Measurements from ENCODE around the gene MOGAT1.

Gene MOGAT1

DNA sequence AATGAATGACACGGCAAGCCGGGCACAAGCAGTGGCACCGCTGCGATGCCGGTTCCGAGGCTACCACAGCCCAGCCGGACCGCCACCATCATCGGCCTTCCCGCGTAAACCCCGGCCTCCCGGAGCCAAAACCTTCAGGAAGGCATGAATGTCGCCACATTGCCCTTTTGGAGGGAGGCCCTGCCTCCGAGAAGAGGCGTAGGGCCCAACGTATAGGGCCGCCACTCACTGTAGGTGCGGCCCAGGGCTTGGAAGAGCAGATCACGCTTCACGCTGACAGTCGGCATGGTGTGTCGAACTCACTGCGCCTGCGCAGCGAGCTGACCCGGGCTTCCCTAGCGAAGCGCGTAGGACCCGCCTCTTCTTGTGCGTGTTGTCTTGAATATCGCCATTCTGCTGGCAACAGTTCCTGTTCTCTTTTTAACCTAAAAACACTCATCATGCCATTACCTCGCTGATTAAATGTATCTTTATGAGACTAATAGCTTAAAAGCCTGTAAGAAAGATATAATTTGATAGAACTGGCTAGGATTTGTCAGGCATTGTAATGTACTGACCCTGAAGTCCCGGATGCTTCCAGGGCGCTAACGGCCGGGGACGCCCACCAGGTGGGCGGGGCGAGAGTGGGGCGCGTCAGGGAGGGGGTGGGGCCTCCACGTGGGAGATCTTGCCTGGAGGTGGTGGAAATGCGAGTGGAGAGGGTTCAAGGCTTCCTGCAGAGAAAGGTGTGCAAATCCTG lies 15.5 kb upstream of the MOGAT1 start, which contains the start of gene FARSB:
Gene FARSB, minus strand, starts transcription at position 306 of the 739 bp plus-strand sequence. Its CDS starts 19 bp downstream, at position 287.
- H3K4me1 ChIP-seq (ENCODE audit: insufficient read depth, low read length): no peaks in the 10 kb centered on the region; the same call in 1 of the 2 replicates
- no peaks in the 10 kb centered on the region for H3K9me3 ChIP-seq (ENCODE audit: control insufficient read depth, insufficient read depth, low read length)
- H3K36me3 ChIP-seq (ENCODE audit: insufficient read depth, low read length): no peaks in the 10 kb centered on the region
- H3K9ac ChIP-seq (ENCODE audit: low read depth, low read length): peak within 1 kb of the TSS; percentile 92

DNA sequence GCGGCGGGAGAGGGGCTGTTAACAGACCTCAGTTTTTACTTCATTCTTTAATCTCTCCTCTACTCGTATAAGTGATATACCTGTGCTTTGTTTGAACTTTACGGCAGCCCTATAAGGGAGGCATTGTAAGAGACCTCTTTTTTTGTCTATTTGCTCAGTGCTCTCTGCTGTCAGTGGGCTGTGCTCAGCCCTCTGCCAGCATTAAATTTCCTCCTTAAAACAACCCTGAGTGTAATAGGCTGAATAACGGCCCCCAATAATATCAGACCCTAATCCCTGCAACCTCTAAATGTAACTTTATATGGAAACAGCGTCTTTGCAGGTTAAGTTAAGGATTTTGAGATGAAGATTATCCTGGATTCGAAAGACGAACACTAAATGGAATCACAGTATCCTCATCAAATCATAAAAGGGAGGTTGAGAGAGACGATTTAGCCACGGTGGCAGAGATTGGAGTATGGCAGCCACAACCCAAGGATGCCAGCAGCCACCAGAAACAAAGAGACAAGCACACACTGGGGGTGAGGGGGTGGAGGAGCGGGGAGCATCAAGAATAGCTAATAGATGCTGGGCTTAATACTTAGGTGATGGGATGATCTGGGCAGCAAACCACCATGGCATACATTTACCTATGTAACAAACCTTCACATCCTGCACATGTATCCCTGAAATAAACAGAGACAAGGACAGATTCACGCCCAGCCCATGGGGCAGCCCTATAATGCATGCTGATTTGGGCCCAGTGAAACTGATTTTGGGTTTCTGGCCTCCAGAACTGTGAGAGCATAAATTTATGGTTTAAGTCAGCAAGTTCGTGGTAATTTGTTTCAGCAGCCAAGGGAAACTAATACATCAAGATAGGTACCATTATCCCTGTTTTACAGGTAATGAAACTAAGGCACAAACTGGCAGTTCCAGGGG lies 14.7 kb upstream of the MOGAT1 start:
- H3K36me3 ChIP-seq (ENCODE audit: insufficient read depth, low read length): no peaks in the 10 kb centered on the region
- no peaks in the 10 kb centered on the region for H3K9me3 ChIP-seq (ENCODE audit: control insufficient read depth, insufficient read depth, low read length)
- H3K9ac ChIP-seq (ENCODE audit: low read depth, low read length): peak overlapping the region; percentile 92
- no peaks in the 10 kb centered on the region; the same call in 1 of the 2 replicates for H3K4me1 ChIP-seq (ENCODE audit: insufficient read depth, low read length)

DNA sequence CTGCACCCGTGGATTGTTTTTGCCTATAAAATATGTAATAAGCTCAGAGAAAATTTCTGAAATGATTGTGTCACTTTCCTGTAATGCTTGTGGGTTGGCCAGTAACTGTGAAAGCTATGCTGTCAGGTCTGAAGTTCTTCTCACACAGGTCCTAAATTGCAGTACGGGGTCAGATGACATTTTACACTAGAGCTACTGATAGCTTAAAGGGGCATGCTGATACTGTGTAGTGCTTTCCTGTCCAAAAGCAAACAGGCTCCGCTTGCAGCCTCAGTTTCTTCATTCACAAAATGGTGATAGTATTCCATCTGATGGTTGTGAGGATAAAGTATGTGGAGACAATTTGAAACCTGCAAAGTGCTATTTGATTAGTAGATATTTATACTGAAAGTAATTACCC lies 8.0 kb upstream of the MOGAT1 start:
- no peak overlapping the region for H3K9ac ChIP-seq (ENCODE audit: low read depth, low read length)
- H3K4me1 ChIP-seq (ENCODE audit: insufficient read depth, low read length): no peaks in the 10 kb centered on the region
- H3K36me3 ChIP-seq (ENCODE audit: insufficient read depth, low read length): no peaks in the 10 kb centered on the region
- H3K9me3 ChIP-seq (ENCODE audit: control insufficient read depth, insufficient read depth, low read length): no peaks in the 10 kb centered on the region

DNA sequence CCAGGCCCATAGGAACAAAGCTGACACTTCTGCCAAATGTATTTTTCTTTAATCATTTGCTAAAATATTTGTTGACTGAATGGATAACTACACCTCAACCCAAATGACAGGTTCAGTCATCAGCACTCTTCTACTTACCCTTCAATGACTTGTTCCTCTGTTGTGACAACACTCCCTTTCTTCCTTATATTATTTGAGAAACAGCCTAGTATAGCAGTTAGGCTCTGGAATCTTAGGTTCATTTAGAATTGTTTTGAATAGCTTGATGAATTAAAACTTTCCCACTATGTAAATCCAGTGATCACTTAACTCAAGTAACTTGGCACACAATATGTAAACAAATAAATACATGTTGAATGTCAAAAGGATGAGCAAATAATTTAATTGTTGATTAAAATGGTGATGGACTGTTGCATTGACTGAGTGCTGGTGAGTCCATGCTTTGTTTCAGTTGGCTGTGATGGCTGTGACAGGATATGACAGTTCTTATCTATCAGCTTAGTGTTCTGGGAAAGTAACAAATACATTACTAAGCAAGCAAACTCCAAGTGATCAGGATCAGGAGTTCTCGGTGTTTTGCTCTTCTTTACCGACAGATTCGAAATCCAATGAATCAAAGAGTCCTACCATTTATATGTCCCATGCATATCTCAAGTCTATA lies 2.8 kb upstream of the MOGAT1 start:
- Histone ChIP-seq H3K9me3 (ENCODE audit: control insufficient read depth, insufficient read depth, low read length) (no peaks in the 10 kb centered on the region), H3K36me3 (ENCODE audit: insufficient read depth, low read length) (no peaks in the 10 kb centered on the region), H3K9ac (ENCODE audit: low read depth, low read length) (no peak overlapping the region), H3K4me1 (ENCODE audit: insufficient read depth, low read length) (no peaks in the 10 kb centered on the region)

DNA sequence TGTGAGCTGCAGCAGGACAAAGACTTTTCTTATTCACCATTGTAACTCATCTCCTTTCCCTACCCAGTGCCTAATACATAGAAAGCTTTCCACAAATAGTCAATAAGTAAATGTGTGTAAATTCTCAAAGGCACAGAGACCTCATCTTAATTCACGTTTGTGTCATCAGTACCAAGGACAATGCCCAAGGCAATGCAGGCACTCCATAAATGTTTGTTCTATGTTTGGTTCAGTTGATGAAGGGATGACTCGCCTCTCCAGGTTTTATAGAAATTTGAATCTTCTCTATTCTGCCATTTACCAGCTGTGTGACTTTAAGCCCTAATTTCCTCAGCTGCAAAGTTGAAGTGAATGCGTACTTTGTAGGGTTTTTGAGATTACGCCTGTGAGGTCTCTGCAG lies 2.1 kb upstream of the MOGAT1 start:
- Histone ChIP-seq H3K9ac (ENCODE audit: low read depth, low read length) (no peak overlapping the region), H3K9me3 (ENCODE audit: control insufficient read depth, insufficient read depth, low read length) (no peaks in the 10 kb centered on the region), H3K36me3 (ENCODE audit: insufficient read depth, low read length) (no peaks in the 10 kb centered on the region), H3K4me1 (ENCODE audit: insufficient read depth, low read length) (no peaks in the 10 kb centered on the region)

DNA sequence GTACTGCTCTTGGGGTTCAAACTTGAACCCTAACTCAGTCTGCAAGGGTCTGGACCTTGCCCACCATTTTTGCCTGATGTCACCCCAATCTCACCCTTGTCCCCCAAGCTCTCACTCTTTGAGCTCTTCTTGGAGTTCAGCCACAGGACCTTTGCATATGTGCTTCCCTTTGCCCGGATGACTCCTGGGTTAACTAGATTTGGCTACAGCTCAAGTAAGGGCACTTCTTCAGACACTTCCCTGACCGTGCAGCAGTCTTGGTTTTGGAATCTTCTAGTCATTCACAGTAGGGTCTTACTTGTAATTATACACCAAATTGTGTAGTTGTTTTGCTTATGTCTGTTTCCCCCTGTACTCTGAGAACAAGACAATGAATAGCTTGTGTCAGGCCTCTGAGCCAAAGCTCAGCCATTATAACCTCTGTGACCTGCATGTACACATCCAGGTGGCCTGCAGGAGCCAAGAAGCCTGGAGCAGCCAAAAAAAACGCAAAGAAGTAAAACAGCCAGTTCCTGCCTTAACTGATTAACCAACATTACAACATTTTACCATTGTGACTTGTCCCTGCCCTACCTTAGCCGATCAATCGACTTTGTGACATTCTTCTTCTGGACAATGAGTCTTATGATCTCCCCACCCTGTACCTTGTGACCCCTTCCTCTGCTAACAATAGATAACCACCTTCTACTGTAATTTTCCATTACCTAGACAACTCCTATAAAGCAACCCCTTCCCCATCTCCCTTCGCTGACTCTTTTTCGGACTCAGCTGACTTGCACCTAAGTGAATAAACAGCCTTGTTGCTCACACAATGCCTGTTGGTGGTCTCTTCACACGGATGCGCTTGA lies 1.0 kb upstream of the MOGAT1 start:
- Histone ChIP-seq H3K9me3 (ENCODE audit: control insufficient read depth, insufficient read depth, low read length) (no peaks in the 10 kb centered on the region), H3K4me1 (ENCODE audit: insufficient read depth, low read length) (no peaks in the 10 kb centered on the region), H3K9ac (ENCODE audit: low read depth, low read length) (no peak overlapping the region), H3K36me3 (ENCODE audit: insufficient read depth, low read length) (no peaks in the 10 kb centered on the region)

DNA sequence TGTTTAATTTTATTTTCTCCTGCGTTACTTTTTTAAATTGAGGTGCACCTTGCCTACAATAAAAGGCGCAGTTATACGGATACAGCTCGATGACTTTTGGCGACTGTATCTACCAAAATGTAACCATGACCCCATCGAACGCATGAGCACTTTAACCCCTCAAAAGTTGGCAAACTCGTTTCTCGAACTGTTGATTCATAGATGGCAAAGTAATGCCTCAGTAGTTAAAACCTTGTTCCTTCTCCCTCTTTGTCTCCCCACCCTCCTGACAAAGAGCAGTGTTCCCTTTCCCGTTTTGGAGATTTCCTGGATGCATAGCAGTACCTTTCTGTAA lies 577 bp downstream of the MOGAT1 start:
- H3K4me1 ChIP-seq (ENCODE audit: insufficient read depth, low read length): no peaks in the 10 kb centered on the region
- no peaks in the 10 kb centered on the region for H3K9me3 ChIP-seq (ENCODE audit: control insufficient read depth, insufficient read depth, low read length)
- peak overlapping the region; percentile 61 for H3K9ac ChIP-seq (ENCODE audit: low read depth, low read length)
- no peaks in the 10 kb centered on the region for H3K36me3 ChIP-seq (ENCODE audit: insufficient read depth, low read length)

DNA sequence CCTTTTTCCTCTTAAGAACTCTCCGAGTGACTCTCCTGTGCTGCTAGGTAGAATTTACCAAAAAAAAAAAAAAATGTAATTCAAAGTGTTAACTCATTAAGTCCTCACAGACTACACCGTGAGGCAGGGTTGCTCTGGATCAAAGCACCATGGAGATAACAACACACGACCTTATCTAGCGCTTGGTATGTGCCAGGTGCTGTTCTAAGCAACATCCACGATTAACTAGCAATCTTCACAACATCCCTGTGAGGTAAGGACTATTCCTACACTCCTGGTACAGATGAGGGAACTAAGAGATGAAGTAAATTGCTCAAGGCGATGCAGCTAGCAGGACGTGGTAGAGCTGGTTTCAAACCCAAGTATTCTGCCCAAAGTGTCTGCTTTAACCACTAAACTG lies 1.8 kb downstream of the MOGAT1 start:
- no peaks in the 10 kb centered on the region for H3K9me3 ChIP-seq (ENCODE audit: control insufficient read depth, insufficient read depth, low read length)
- no peak overlapping the region for H3K9ac ChIP-seq (ENCODE audit: low read depth, low read length)
- no peaks in the 10 kb centered on the region for H3K4me1 ChIP-seq (ENCODE audit: insufficient read depth, low read length)
- no peaks in the 10 kb centered on the region for H3K36me3 ChIP-seq (ENCODE audit: insufficient read depth, low read length)

DNA sequence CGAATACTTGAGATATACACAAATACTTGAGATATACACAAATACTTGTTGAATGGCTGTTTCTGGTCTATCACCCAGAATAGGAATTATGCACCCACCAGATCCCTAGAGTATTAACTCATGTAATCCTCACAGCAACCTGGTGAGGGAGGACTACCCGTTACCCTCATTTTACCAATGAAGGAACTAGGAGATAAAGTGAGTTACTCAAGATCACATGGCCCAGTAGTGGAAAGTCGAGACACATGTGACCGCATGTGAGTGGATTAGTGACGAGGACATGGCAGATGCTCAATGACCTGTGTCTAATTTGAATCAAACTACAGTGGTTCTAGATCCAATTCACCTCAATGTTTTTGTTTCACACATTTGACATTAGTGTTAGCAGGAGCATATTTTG lies 2.4 kb downstream of the MOGAT1 start:
- Histone ChIP-seq H3K36me3 (ENCODE audit: insufficient read depth, low read length) (no peaks in the 10 kb centered on the region), H3K9me3 (ENCODE audit: control insufficient read depth, insufficient read depth, low read length) (no peaks in the 10 kb centered on the region), H3K9ac (ENCODE audit: low read depth, low read length) (no peak overlapping the region), H3K4me1 (ENCODE audit: insufficient read depth, low read length) (no peaks in the 10 kb centered on the region)

DNA sequence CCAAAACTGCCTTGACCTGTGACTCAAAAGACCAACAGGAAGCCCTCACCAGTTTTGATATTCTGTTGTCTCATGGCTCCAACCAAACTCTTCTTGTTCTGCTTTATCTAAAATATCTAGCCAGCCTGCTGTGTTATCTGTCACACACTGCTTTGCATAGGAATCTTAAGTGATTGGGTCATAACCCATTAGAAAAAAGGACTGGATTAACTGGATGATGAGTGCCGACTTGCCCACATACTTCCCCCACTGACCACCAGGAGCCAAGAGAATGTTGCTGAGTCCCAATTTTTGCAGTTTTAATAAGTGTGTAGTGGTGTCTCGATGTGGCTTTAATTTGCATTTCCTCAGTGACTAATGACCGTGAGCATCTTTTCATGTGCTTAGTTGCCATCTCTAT lies 6.5 kb downstream of the MOGAT1 start:
- no peaks in the 10 kb centered on the region for H3K9me3 ChIP-seq (ENCODE audit: control insufficient read depth, insufficient read depth, low read length)
- no peak overlapping the region for H3K9ac ChIP-seq (ENCODE audit: low read depth, low read length)
- no peaks in the 10 kb centered on the region for H3K36me3 ChIP-seq (ENCODE audit: insufficient read depth, low read length)
- no peaks in the 10 kb centered on the region for H3K4me1 ChIP-seq (ENCODE audit: insufficient read depth, low read length)

DNA sequence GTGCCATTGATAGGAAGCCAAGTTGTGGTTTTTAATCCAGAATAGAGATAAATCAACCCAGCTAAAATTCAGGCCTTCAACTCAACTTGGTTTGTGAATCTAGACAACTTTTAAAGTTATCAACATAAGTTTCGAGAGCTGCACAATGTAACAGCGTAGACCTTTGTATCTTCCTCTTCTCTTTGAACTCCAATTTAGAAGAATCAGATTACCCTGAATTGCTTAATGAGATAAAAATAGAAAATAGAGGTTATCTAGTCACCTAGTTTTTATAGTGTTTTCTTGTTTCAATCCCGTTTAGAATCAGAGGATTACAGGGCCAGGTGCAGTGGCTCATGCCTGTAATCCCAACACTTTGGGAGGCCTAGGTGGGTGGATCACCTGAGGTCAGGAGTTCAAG lies 12.3 kb downstream of the MOGAT1 start:
- Histone ChIP-seq H3K36me3 (ENCODE audit: insufficient read depth, low read length) (no peaks in the 10 kb centered on the region), H3K9me3 (ENCODE audit: control insufficient read depth, insufficient read depth, low read length) (no peaks in the 10 kb centered on the region), H3K9ac (ENCODE audit: low read depth, low read length) (no peak overlapping the region), H3K4me1 (ENCODE audit: insufficient read depth, low read length) (no peaks in the 10 kb centered on the region)

DNA sequence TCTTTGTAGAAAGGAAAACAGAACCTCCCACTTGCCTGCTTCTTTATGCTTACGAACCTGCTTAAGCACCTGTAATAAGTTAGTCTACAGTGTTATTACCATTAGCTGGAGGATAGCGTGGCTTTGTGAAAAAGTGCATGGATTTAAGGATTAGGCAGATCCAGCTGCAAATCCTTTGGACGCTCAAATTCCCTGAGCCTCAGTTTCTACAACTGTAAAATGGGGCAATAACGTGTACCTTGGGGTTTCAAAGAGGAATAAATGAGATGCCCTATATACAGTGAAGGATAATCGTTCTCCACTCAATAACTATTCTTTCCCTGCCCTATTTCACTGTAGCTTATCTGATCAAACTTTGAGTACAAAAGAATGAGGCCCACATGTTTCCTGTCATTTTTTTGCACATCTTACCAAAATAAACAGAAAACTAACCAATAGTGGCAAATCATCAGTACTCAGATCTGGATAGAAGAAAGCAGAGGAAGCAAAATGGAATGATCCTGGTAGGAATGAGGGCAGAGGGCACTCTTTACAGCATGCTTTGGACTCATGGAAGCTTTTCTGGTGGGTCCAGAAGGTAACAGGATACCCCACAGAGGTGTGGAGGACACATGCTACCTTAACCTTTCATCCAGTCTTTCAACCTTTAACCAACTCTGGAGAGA lies 14.8 kb downstream of the MOGAT1 start:
- H3K9ac ChIP-seq (ENCODE audit: low read depth, low read length): no peak overlapping the region
- no peaks in the 10 kb centered on the region for H3K4me1 ChIP-seq (ENCODE audit: insufficient read depth, low read length)
- H3K36me3 ChIP-seq (ENCODE audit: insufficient read depth, low read length): no peaks in the 10 kb centered on the region
- no peaks in the 10 kb centered on the region for H3K9me3 ChIP-seq (ENCODE audit: control insufficient read depth, insufficient read depth, low read length)

DNA sequence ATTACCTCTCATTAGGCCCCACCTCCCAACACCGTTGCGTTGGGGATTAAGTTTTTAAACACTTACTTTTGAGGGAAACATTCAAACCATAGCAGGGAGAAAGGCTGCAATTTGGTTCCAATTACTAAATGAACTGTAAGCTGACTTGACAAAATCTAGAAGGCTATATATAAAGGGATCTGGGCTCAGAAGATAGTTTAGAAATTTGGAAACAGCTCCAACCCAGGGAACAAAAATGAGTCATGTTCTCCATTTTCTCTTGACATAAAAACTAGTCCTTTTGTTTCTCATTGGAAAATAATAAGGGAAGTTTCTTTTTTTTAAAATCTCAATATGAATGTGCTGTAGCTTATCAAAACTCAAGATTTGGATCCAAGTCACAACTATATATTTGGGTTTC lies 17.5 kb downstream of the MOGAT1 start:
- H3K9ac ChIP-seq (ENCODE audit: low read depth, low read length): no peak overlapping the region
- no peaks in the 10 kb centered on the region for H3K9me3 ChIP-seq (ENCODE audit: control insufficient read depth, insufficient read depth, low read length)
- no peaks in the 10 kb centered on the region for H3K36me3 ChIP-seq (ENCODE audit: insufficient read depth, low read length)
- no peaks in the 10 kb centered on the region for H3K4me1 ChIP-seq (ENCODE audit: insufficient read depth, low read length)
